HepG2 (cell line): ENCODE data around the gene GALR2. TPM values are rescaled to one million over a fixed set of nuclear protein-coding genes. Genes with fewer than 3 reads are reported as not detected.

Experiments used
- ATAD3A ChIP-seq: sonication (generic); formaldehyde crosslinking; IDR thresholded peaks from 2 replicates; pipeline ENCODE4 v1.4.0; 2020; ENCODE audit warnings: missing genetic modification reagents
- ELK4 ChIP-seq: sonication (generic); formaldehyde crosslinking; IDR thresholded peaks from 2 replicates; pipeline ENCODE4 v1.9.0; 2021; ENCODE audit warnings: missing genetic modification reagents, borderline replicate concordance
- HNF4A ChIP-seq: sonication (generic); formaldehyde crosslinking; IDR thresholded peaks from 2 replicates; pipeline ENCODE4 v1.4.0; 2020; ENCODE audit warnings: missing genetic modification reagents
- NCOA1 ChIP-seq: sonication (generic); formaldehyde crosslinking; IDR thresholded peaks from 2 replicates; pipeline ENCODE4 v1.9.0; 2021; ENCODE audit warnings: missing genetic modification reagents
- NFAT5 ChIP-seq: sonication (generic); formaldehyde crosslinking; IDR thresholded peaks from 2 replicates; pipeline ENCODE4 v1.4.0; 2020; ENCODE audit warnings: missing genetic modification reagents
- NFE2L1 ChIP-seq: sonication (generic); formaldehyde crosslinking; IDR thresholded peaks from 2 replicates; pipeline ENCODE4 v1.4.0; 2020; ENCODE audit warnings: missing genetic modification reagents, mild to moderate bottlenecking, borderline replicate concordance
- RERE ChIP-seq: IDR thresholded peaks from 2 replicates; pipeline ENCODE4 v1.6.1; 2016; ENCODE audit warnings: low read depth, missing genetic modification reagents, missing compliant biosample characterization
- SAP130 ChIP-seq: IDR thresholded peaks from 2 replicates; pipeline ENCODE4 v1.6.1; 2016; ENCODE audit warnings: low read depth
- ZNF160 ChIP-seq: sonication (generic); formaldehyde crosslinking; IDR thresholded peaks from 2 replicates; pipeline ENCODE4 v1.8.0; 2022; ENCODE audit warnings: mild to moderate bottlenecking, inconsistent platforms, missing genetic modification reagents
- ZNF224 ChIP-seq: sonication (generic); formaldehyde crosslinking; IDR thresholded peaks from 2 replicates; pipeline ENCODE4 v1.5.0; 2020; ENCODE audit warnings: mild to moderate bottlenecking, missing genetic modification reagents
- ZNF33A ChIP-seq: sonication (generic); formaldehyde crosslinking; IDR thresholded peaks from 2 replicates; pipeline ENCODE4 v1.5.1; 2020; ENCODE audit warnings: missing genetic modification reagents, mild to moderate bottlenecking, moderate library complexity, borderline replicate concordance
- ZNF569 ChIP-seq: sonication (generic); formaldehyde crosslinking; IDR thresholded peaks from 2 replicates; pipeline ENCODE4 v1.5.0; 2020; ENCODE audit warnings: mild to moderate bottlenecking, missing genetic modification reagents, moderate library complexity, borderline replicate concordance
- ZNF615 ChIP-seq: sonication (generic); formaldehyde crosslinking; IDR thresholded peaks from 2 replicates; pipeline ENCODE4 v1.5.0; 2020; ENCODE audit warnings: mild to moderate bottlenecking, missing genetic modification reagents, borderline replicate concordance
- polyA plus RNA-seq, 8 experiments: library from polyadenylated mRNA; depleted of rRNA in 3 of 8; stranded (reverse) in 7 of 8; unstranded in 1 of 8; fragments of >200 nt; fragmentation: Illumina TruSeq in 4 of 8; extraction: Trizol in 4 of 8; gene quantifications; 2 replicates each; pipeline versions ENCODE4 v1.2.1 to v1.2.3, GENCODE V29; 2011 to 2016; ENCODE audit warnings: low read depth in 4 of 8, missing spikeins in 1 of 8, mixed read lengths in 1 of 8; ENCODE audit not compliant: insufficient read depth in 1 of 8
- total RNA-seq, 5 experiments: library from RNA; depleted of rRNA; stranded (reverse); fragments of >200 nt; fragmentation: Illumina TruSeq; extraction: Trizol; gene quantifications; 2 replicates each; pipeline ENCODE4 v1.2.3, GENCODE V29; 2016; ENCODE audit warnings: low read depth in 1 of 5

Gene GALR2
- total and polyA plus RNA-seq, 2 of the 13 experiments (the other 11 are each of a cell fraction or from before 2014, with no cell fraction given) = 0.48 to 0.58 TPM

GRCh38 chr17:76072148-76072858, 2.3 kb upstream of the GALR2 start, which contains the start of gene SRP68 (continued):
- TF ChIP-seq RERE (CRISPR knock-in tag) (0 out of 2 replicates have a peak, but pooled peaks have one; percentile 47), ELK4 (CRISPR knock-in tag) (no peak), ZNF160 (CRISPR knock-in tag) (no peak), NCOA1 (no peak), NFAT5 (CRISPR knock-in tag) (no peak), ZNF33A (CRISPR knock-in tag) (no peak), ATAD3A (CRISPR knock-in tag) (no peak), NFE2L1 (CRISPR knock-in tag) (no peak), ZNF224 (peak; percentile 99), ZNF569 (CRISPR knock-in tag) (peak; percentile 48; the same call in 1 of the 2 replicates), ZNF615 (peak; percentile 71; the same call in 1 of the 2 replicates), SAP130 (CRISPR knock-in tag) (peak; percentile 97), HNF4A (CRISPR knock-in tag) (no peak)
